ENCODE data around the gene EDDM3A.

EDDM3A gene

GRCh38 chr14:20707622-20708021, 38.1 kb upstream of the EDDM3A start:
- TF ChIP-seq REST (IDR thresholded peaks at IDR 0.05; ENCODE audit: insufficient replicate concordance, low read depth) (no peak), GABPA (IDR thresholded peaks at IDR 0.05; ENCODE audit: low read depth) (no peak)
- DNase-seq (ENCODE audit: low read depth in 1 of 2, low spot score in 1 of 2): no peak
- H3K27me3 ChIP-seq (ENCODE audit: insufficient read depth, poor library complexity, severe bottlenecking): no peaks in the 10 kb centered on the region
- no peak overlapping the region for H3K27ac ChIP-seq (replicated peaks)
- no peak overlapping the region for H3K4me3 ChIP-seq (replicated peaks; ENCODE audit: insufficient read depth, low read length)

- no peak for DNase-seq (ENCODE audit: low read depth in 1 of 2, low spot score in 1 of 2)
- no peak for TF ChIP-seq REST (IDR thresholded peaks at IDR 0.05; ENCODE audit: insufficient replicate concordance, low read depth)
- no peak for TF ChIP-seq SPI1 (IDR thresholded peaks at IDR 0.05; ENCODE audit: borderline replicate concordance, low read depth)
- Histone ChIP-seq H3K4me3 (replicated peaks; ENCODE audit: insufficient read depth, low read length) (no peak overlapping the region), H3K27ac (replicated peaks) (no peak overlapping the region), H3K27me3 (ENCODE audit: insufficient read depth, poor library complexity, severe bottlenecking) (no peaks in the 10 kb centered on the region)
These were observed 34.4 kb upstream of the EDDM3A start for GRCh38 chr14:20711261-20711660.

GRCh38 chr14:20711685-20712084, 34.0 kb upstream of the EDDM3A start:
- no peak for TF ChIP-seq POLR2AphosphoS5 (IDR thresholded peaks at IDR 0.05; ENCODE audit: low read depth)
- TF ChIP-seq REST (IDR thresholded peaks at IDR 0.05; ENCODE audit: insufficient replicate concordance, low read depth): no peak
- TF ChIP-seq CTCF (IDR thresholded peaks at IDR 0.05; ENCODE audit: insufficient read depth, low read length): no peak
- TF ChIP-seq SPI1 (IDR thresholded peaks at IDR 0.05; ENCODE audit: borderline replicate concordance, low read depth): no peak
- TF ChIP-seq GABPA (IDR thresholded peaks at IDR 0.05; ENCODE audit: low read depth): no peak
- Histone ChIP-seq H3K27me3 (ENCODE audit: insufficient read depth, poor library complexity, severe bottlenecking) (no peaks in the 10 kb centered on the region), H3K4me3 (replicated peaks; ENCODE audit: insufficient read depth, low read length) (no peak overlapping the region), H3K27ac (replicated peaks) (no peak overlapping the region)
- DNase-seq (ENCODE audit: low read depth in 1 of 2, low spot score in 1 of 2): no peak

- no peak overlapping the region for H3K27ac ChIP-seq (replicated peaks)
- no peak overlapping the region for H3K4me3 ChIP-seq (replicated peaks; ENCODE audit: insufficient read depth, low read length)
- TF ChIP-seq POLR2AphosphoS5 (IDR thresholded peaks at IDR 0.05; ENCODE audit: low read depth) (no peak), SPI1 (IDR thresholded peaks at IDR 0.05; ENCODE audit: borderline replicate concordance, low read depth) (no peak), REST (IDR thresholded peaks at IDR 0.05; ENCODE audit: insufficient replicate concordance, low read depth) (no peak), CTCF (IDR thresholded peaks at IDR 0.05; ENCODE audit: insufficient read depth, low read length) (no peak), GABPA (IDR thresholded peaks at IDR 0.05; ENCODE audit: low read depth) (no peak)
- no peaks in the 10 kb centered on the region for H3K27me3 ChIP-seq (ENCODE audit: insufficient read depth, poor library complexity, severe bottlenecking)
- no peak for DNase-seq (ENCODE audit: low read depth in 1 of 2, low spot score in 1 of 2)
These were observed 32.8 kb upstream of the EDDM3A start for GRCh38 chr14:20712904-20713303.
